Duodenal mucosa (tissue), 2 donors: ENCODE measurements around the gene SIGLEC11.
A peak's percentile ranks its signal among the peaks of the same experiment; 100 is the strongest.

Source experiments
- H3K27ac ChIP-seq: one replicate; pipeline ENCODE4 v1.7.0; 2013; ENCODE audit warnings: low read depth, low read length
- H3K27me3 ChIP-seq, 2 donors: one replicate each; pipeline ENCODE4 v1.7.0; 2013; ENCODE audit warnings: low read length in 2 of 2, control low read depth in 1 of 2; ENCODE audit not compliant: insufficient read depth in 2 of 2, control insufficient read depth in 1 of 2
- H3K36me3 ChIP-seq, 2 donors: one replicate each; pipeline ENCODE4 v1.7.0; 2013; ENCODE audit warnings: low read length in 2 of 2, control low read depth in 1 of 2; ENCODE audit not compliant: insufficient read depth in 2 of 2, control insufficient read depth in 1 of 2
- H3K4me1 ChIP-seq, 2 donors: one replicate each; pipeline ENCODE4 v1.7.0; 2013; ENCODE audit warnings: low read length in 2 of 2, control low read depth in 1 of 2; ENCODE audit not compliant: insufficient read depth in 2 of 2, control insufficient read depth in 1 of 2
- H3K4me3 ChIP-seq, 2 donors: one replicate each; pipeline ENCODE4 v1.7.0; 2013; ENCODE audit warnings: low read length in 2 of 2, low read depth in 1 of 2
- H3K9ac ChIP-seq, 2 donors: one replicate each; pipeline ENCODE4 v1.7.0; 2013; ENCODE audit warnings: low read length in 2 of 2, low read depth in 1 of 2
- H3K9me3 ChIP-seq, 2 donors: one replicate each; pipeline ENCODE4 v1.7.0; 2013; ENCODE audit warnings: low read length in 2 of 2, control low read depth in 1 of 2; ENCODE audit not compliant: control insufficient read depth in 1 of 2

The SIGLEC11 gene

GRCh38 chr19:49938662-49939061 lies 22.3 kb downstream of the SIGLEC11 start:
- no peak overlapping the region for H3K9ac ChIP-seq
- peaks cover 3 to 6% of the 10 kb centered on the region in 2 donors for H3K4me1 ChIP-seq
- no peaks in the 10 kb centered on the region for H3K36me3 ChIP-seq
- no peak overlapping the region for H3K27ac ChIP-seq
- no peak overlapping the region for H3K4me3 ChIP-seq
- no peaks in the 10 kb centered on the region for H3K9me3 ChIP-seq
- no peaks in the 10 kb centered on the region for H3K27me3 ChIP-seq

GRCh38 chr19:49937750-49938381 lies 23.1 kb downstream of the SIGLEC11 start:
- Histone ChIP-seq H3K27ac (no peak overlapping the region), H3K9me3 (no peaks in the 10 kb centered on the region), H3K36me3 (no peaks in the 10 kb centered on the region), H3K4me1 (peaks cover 3 to 6% of the 10 kb centered on the region in 2 donors), H3K27me3 (no peaks in the 10 kb centered on the region), H3K9ac (no peak overlapping the region), H3K4me3 (peak overlapping the region in 1 of 2 donors; percentile 45)

- H3K4me3 ChIP-seq: no peak overlapping the region
- H3K36me3 ChIP-seq: peaks cover 0 to 2% of the 10 kb centered on the region in 2 donors
- H3K27ac ChIP-seq: no peak overlapping the region
- no peak overlapping the region for H3K9ac ChIP-seq
- H3K9me3 ChIP-seq: no peaks in the 10 kb centered on the region
- H3K4me1 ChIP-seq: peaks cover 3 to 6% of the 10 kb centered on the region in 2 donors
- H3K27me3 ChIP-seq: no peaks in the 10 kb centered on the region
Measured at GRCh38 chr19:49936549-49936948, 24.4 kb downstream of the SIGLEC11 start.

- Histone ChIP-seq H3K27ac (no peak overlapping the region), H3K9me3 (no peaks in the 10 kb centered on the region), H3K36me3 (peaks cover 0 to 7% of the 10 kb centered on the region in 2 donors), H3K9ac (no peak overlapping the region), H3K4me3 (no peak overlapping the region), H3K4me1 (peaks cover 3 to 6% of the 10 kb centered on the region in 2 donors), H3K27me3 (no peaks in the 10 kb centered on the region)
Measured at GRCh38 chr19:49933643-49934042, 27.3 kb downstream of the SIGLEC11 start.

- peaks cover 0 to 7% of the 10 kb centered on the region in 2 donors for H3K36me3 ChIP-seq
- H3K27me3 ChIP-seq: no peaks in the 10 kb centered on the region
- no peak overlapping the region for H3K4me3 ChIP-seq
- H3K9me3 ChIP-seq: no peaks in the 10 kb centered on the region
- H3K9ac ChIP-seq: no peak overlapping the region
- peaks cover 4 to 7% of the 10 kb centered on the region in 2 donors for H3K4me1 ChIP-seq
- H3K27ac ChIP-seq: no peak overlapping the region
Measured at GRCh38 chr19:49932731-49933131, 28.2 kb downstream of the SIGLEC11 start.

- Histone ChIP-seq H3K36me3 (peaks cover 6 to 12% of the 10 kb centered on the region in 2 donors), H3K27me3 (no peaks in the 10 kb centered on the region), H3K9me3 (no peaks in the 10 kb centered on the region), H3K4me3 (no peak overlapping the region), H3K9ac (no peak overlapping the region), H3K27ac (no peak overlapping the region), H3K4me1 (peaks cover 11% of the 10 kb centered on the region in 2 donors)
Measured at GRCh38 chr19:49932041-49932451, 28.9 kb downstream of the SIGLEC11 start.

- Histone ChIP-seq H3K9me3 (no peaks in the 10 kb centered on the region), H3K27ac (no peak overlapping the region), H3K4me3 (no peak overlapping the region), H3K36me3 (peaks cover 9 to 18% of the 10 kb centered on the region in 2 donors), H3K4me1 (peaks cover 11 to 13% of the 10 kb centered on the region in 2 donors), H3K9ac (no peak overlapping the region), H3K27me3 (no peaks in the 10 kb centered on the region)
Measured at GRCh38 chr19:49931293-49932040, 29.5 kb downstream of the SIGLEC11 start.

- H3K27me3 ChIP-seq: no peaks in the 10 kb centered on the region
- H3K36me3 ChIP-seq: peaks cover 12 to 23% of the 10 kb centered on the region in 2 donors
- no peaks in the 10 kb centered on the region for H3K9me3 ChIP-seq
- H3K9ac ChIP-seq: no peak overlapping the region
- peak overlapping the region; percentile 83 to 98 for H3K4me3 ChIP-seq
- peaks cover 11 to 13% of the 10 kb centered on the region in 2 donors for H3K4me1 ChIP-seq
- no peak overlapping the region for H3K27ac ChIP-seq
Measured at GRCh38 chr19:49930483-49931011, 30.4 kb downstream of the SIGLEC11 start.

- H3K27me3 ChIP-seq: no peaks in the 10 kb centered on the region
- H3K9me3 ChIP-seq: no peaks in the 10 kb centered on the region
- peak overlapping the region; percentile 81 to 98 for H3K9ac ChIP-seq
- H3K36me3 ChIP-seq: peaks cover 16 to 26% of the 10 kb centered on the region in 2 donors
- peak overlapping the region; percentile 83 to 98 for H3K4me3 ChIP-seq
- peak overlapping the region; percentile 90 for H3K27ac ChIP-seq
- H3K4me1 ChIP-seq: peaks cover 11 to 13% of the 10 kb centered on the region in 2 donors
Measured at GRCh38 chr19:49929611-49930482, 31.1 kb downstream of the SIGLEC11 start.
